ENCODE results near the gene PRXL2A.
"Not testable (repeated sequence)": the region's sequence is repeated elsewhere in the genome, so short reads cannot be mapped to it uniquely, and the experiment has no call there.

The PRXL2A gene

DNA sequence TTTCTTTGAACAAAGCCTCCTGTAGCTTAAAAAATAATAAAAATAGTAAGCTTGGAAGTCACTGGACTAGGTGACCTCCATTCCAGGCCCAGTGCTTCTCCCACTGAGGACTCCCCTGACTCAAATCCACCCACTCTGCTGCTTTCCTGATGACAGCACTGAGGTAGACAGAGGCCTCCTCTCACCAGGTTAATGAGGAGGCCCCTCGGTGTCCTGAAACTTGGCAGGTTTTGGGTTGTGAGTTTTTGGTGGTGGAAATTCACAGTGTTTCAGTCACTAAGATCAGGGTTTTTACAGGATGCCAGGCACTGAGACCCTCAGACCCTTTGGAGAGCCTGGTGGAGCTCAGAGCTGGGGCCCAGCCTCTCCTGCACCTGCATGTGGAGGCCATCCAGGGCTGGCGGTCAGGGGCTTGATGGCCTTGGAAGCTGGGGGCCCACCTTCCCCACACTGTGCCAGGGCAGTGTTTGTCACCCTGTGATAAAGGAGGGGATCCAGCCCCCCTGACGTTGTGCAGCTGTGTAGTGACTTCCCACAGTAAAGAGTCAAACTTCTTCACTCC lies 64.8 kb downstream of the PRXL2A start:
- no peak overlapping the region for H3K4me3 ChIP-seq (ENCODE audit: low read depth, low read length)
- DNase-seq (ENCODE audit: low read depth) = no peak
- TF ChIP-seq, protein P1, sequence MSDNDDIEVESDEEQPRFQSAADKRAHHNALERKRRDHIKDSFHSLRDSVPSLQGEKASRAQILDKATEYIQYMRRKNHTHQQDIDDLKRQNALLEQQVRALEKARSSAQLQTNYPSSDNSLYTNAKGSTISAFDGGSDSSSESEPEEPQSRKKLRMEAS (IDR thresholded peaks at IDR 0.05; ENCODE audit: low read depth, low read length) = no peak
- TF ChIP-seq MYC (IDR thresholded peaks at IDR 0.05; ENCODE audit: low read depth, low read length) = no peak
- TF ChIP-seq, protein P2, sequence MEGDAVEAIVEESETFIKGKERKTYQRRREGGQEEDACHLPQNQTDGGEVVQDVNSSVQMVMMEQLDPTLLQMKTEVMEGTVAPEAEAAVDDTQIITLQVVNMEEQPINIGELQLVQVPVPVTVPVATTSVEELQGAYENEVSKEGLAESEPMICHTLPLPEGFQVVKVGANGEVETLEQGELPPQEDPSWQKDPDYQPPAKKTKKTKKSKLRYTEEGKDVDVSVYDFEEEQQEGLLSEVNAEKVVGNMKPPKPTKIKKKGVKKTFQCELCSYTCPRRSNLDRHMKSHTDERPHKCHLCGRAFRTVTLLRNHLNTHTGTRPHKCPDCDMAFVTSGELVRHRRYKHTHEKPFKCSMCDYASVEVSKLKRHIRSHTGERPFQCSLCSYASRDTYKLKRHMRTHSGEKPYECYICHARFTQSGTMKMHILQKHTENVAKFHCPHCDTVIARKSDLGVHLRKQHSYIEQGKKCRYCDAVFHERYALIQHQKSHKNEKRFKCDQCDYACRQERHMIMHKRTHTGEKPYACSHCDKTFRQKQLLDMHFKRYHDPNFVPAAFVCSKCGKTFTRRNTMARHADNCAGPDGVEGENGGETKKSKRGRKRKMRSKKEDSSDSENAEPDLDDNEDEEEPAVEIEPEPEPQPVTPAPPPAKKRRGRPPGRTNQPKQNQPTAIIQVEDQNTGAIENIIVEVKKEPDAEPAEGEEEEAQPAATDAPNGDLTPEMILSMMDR (IDR thresholded peaks at IDR 0.05; ENCODE audit: low read depth, low read length) = no peak
- TF ChIP-seq POLR2A (IDR thresholded peaks at IDR 0.05; ENCODE audit: extremely low read depth, insufficient read length) = no peak

DNA sequence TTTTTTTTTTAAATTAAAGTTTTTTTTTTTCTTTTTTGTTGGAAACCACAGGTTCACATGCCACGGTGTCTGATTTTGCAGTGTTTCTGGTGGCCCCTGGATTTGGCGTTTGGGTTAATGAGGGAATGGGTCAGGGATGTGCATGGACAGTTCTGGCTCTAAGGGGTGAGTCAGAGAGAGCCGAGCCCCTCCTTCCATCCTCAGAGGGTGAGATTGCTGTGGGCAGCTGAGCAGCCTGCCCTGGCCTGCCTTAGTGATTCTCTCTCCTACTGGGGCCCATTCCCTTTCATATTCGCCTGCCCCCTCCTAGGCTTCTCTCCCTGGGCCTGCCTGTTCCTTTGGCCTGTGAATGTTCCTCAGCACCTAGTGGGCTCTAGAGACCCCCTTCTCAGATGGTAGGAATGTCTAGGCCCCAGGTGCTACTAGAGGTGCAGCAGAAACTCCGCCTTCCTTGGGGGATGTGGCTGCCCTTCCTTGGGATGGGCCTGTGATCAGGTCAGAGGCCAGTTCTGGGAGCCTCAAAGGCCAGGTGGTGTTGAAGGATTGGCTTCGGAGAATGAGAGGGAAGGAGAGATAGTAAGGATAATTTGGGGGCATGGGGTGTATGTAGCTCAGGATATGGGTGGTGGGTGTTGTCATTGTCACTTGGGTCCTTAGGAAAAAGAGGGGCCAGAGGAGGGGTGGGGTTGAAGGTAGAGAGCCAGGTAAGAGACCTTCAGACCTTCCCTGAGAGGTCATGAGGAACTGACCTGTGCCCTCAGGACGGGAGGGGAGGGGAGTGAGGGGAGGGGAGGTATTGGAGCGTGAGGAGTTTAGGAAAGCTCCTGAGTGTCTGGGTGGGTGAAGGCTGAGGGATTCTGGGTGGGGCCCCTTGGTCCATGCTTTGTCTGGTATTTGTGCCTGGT lies 65.6 kb downstream of the PRXL2A start:
- no peak for DNase-seq (ENCODE audit: low read depth)
- no peak overlapping the region for H3K4me3 ChIP-seq (ENCODE audit: low read depth, low read length)

DNA sequence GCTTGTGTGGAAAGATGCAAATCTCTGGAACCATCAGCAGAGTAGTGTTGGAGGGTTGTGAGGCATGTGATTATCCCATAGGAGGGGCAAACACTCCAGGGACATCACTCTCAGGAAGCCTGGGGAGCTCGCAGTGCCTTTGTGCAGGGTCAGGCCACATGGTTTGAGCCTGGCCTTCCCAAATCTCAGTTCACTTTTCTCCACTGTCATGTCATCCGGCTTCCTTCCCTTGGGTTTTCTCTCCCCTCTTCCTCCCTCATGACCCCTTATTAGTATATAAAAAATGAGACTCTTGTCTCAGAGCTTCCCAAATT lies 66.2 kb downstream of the PRXL2A start:
- H3K4me3 ChIP-seq (ENCODE audit: low read depth, low read length) = no peak overlapping the region
- DNase-seq (ENCODE audit: low read depth) = no peak
- TF ChIP-seq MYC (IDR thresholded peaks at IDR 0.05; ENCODE audit: low read depth, low read length) (no peak), POLR2A (IDR thresholded peaks at IDR 0.05; ENCODE audit: extremely low read depth, insufficient read length) (no peak)
- TF ChIP-seq, protein P2 (IDR thresholded peaks at IDR 0.05; ENCODE audit: low read depth, low read length) = no peak
- TF ChIP-seq, protein P1 (IDR thresholded peaks at IDR 0.05; ENCODE audit: low read depth, low read length) = no peak

More for the DNA sequence above, 65.6 kb downstream of the PRXL2A start:
- TF ChIP-seq, protein P1 (IDR thresholded peaks at IDR 0.05; ENCODE audit: low read depth, low read length) = no peak
- no peak for TF ChIP-seq MYC (IDR thresholded peaks at IDR 0.05; ENCODE audit: low read depth, low read length)
- TF ChIP-seq, protein P2 (IDR thresholded peaks at IDR 0.05; ENCODE audit: low read depth, low read length) = no peak
- TF ChIP-seq POLR2A (IDR thresholded peaks at IDR 0.05; ENCODE audit: extremely low read depth, insufficient read length) = no peak

DNA sequence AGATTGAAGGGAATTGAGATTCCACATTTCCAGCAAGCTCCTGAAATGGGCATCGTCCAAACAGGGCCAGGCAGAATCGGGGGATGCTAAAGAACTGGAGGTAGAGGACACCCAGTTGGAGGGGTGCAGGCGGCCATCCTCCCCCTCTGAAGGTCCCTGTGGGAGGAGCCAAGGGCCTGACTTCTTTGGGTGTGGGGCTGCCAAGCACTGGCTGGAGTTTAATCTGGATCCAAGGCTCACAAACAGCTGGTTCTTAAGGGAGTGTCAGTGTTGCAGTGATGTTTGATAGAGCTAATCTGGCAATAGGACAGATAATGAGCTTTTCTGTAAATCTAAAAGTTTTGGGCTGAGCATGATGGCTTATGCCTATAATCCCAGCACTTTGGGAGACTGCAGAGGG lies 66.6 kb downstream of the PRXL2A start:
- TF ChIP-seq, protein P2 (IDR thresholded peaks at IDR 0.05; ENCODE audit: low read depth, low read length) = no peak
- TF ChIP-seq, protein P1 (IDR thresholded peaks at IDR 0.05; ENCODE audit: low read depth, low read length) = no peak
- TF ChIP-seq POLR2A (IDR thresholded peaks at IDR 0.05; ENCODE audit: extremely low read depth, insufficient read length) (no peak), MYC (IDR thresholded peaks at IDR 0.05; ENCODE audit: low read depth, low read length) (no peak)
- no peak for DNase-seq (ENCODE audit: low read depth)
- no peak overlapping the region for H3K4me3 ChIP-seq (ENCODE audit: low read depth, low read length)

DNA sequence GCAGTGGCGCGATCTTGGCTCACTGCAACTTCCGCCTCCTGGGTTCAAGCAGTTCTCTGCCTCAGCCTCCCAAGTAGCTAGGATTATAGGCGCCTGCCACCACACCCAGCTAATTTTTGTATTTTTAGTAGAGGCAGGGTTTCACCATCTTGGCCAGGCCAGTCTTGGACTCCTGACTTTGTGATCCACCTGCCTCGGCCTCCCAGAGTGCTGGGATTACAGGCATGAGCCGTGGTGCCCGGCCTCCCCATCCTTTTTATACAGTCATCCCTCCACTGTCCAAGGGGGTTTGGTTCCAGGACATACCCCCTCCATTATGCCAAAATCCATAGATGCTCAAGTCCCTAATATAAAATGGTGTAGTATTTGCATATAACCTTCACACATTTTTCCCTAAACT lies 67.3 kb downstream of the PRXL2A start:
- not testable (repeated sequence) for H3K4me3 ChIP-seq (ENCODE audit: low read depth, low read length); DNase-seq (ENCODE audit: low read depth)

DNA sequence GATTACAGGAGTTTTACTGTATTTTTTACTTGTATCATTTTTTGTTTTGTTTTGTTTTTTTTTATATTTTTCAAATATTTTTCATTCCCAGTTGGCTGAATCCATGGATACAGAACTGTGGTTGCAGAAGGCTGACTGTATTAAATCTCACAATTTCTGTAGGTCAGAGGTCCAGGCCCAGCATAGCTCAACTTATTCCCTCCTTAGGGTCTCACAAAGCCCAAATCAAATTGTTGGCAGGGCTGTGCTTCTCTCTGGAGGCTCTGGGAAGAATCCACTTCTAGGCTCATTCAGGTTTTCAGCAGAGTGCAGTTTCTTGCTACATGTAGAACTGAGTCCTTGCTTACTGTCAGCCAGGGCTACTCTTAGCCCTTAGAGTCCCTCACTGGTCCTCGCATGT lies 68.3 kb downstream of the PRXL2A start:
- H3K4me3 ChIP-seq (ENCODE audit: low read depth, low read length) = no peak overlapping the region
- TF ChIP-seq POLR2A (IDR thresholded peaks at IDR 0.05; ENCODE audit: extremely low read depth, insufficient read length) = no peak
- TF ChIP-seq, protein P2 (IDR thresholded peaks at IDR 0.05; ENCODE audit: low read depth, low read length) = no peak
- TF ChIP-seq, protein P1 (IDR thresholded peaks at IDR 0.05; ENCODE audit: low read depth, low read length) = no peak
- no peak for TF ChIP-seq MYC (IDR thresholded peaks at IDR 0.05; ENCODE audit: low read depth, low read length)
- DNase-seq (ENCODE audit: low read depth) = no peak
